ENCODE measurements around the gene CDPF1.

DNA sequence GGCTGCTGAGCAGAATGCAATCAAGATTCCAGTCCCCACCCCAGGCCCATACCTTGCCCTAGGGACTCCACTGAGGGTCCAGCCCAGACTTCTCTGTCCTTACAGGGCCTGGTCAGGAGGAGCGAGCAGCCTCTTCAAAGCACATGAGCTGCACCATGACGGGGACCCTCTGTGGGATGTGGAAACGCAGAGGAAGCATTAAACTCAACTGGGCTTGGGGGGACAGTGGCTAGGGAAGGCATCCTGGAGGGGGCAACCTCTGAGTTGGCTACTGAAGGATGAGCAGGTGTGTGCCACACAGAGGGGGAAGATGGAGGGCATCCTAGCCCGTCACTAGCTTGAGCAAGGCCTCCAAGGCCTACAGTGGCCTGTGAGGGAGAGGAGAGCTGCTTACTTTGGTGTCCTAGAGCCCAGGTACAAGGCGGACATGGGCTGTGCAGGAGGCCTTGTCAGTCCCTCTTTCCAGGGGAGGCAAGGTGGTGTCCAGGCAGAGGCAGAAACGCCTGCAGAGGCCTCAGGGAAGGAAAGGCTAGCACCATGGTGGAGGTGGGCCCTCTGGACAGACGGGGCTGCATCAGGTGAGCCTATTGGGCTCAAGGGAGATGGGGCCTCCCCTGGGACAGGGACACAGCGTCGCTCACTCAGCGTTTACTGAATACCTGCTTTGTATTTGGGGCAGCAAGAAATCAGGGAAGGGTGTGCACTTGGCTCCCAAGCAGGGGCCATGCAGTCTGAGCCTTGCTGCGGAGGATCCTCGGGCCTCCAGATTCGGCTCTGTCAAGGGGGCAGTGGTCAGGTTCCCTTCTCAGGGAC lies 32.0 kb upstream of the CDPF1 start:
- TF ChIP-seq POLR2A (IDR thresholded peaks at IDR 0.05): no peak
- TF ChIP-seq, protein P1, sequence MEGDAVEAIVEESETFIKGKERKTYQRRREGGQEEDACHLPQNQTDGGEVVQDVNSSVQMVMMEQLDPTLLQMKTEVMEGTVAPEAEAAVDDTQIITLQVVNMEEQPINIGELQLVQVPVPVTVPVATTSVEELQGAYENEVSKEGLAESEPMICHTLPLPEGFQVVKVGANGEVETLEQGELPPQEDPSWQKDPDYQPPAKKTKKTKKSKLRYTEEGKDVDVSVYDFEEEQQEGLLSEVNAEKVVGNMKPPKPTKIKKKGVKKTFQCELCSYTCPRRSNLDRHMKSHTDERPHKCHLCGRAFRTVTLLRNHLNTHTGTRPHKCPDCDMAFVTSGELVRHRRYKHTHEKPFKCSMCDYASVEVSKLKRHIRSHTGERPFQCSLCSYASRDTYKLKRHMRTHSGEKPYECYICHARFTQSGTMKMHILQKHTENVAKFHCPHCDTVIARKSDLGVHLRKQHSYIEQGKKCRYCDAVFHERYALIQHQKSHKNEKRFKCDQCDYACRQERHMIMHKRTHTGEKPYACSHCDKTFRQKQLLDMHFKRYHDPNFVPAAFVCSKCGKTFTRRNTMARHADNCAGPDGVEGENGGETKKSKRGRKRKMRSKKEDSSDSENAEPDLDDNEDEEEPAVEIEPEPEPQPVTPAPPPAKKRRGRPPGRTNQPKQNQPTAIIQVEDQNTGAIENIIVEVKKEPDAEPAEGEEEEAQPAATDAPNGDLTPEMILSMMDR (IDR thresholded peaks at IDR 0.05): no peak
